Activated naive CD4-positive, alpha-beta T cell (primary cell): ENCODE measurements around the gene RIC8A.

Experiments used
- DNase-seq, 4 experiments: peaks; one replicate each; lab custom pipeline; 2025; lab: John Stamatoyannopoulos, UW

Gene RIC8A

DNA sequence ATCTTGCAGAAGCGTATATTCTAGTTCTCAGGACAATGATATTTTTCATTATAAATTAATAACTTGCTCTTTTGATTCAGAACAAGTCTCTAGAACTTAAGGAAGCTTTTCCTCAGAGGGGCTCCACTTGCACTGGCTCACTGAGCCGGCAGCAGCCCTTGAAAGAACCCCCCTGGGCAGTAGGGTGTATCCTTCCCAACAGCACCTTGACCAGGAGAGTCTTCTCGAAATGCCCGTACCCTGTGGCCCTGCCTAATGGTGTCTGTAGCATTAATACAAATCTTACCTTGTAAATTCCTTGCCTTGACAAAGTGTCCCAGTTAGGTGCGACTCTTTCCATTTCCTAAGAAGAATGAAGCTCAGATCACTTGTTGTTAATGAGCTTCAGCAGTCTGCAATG, 42.8 kb downstream of the RIC8A start:
- DNase-seq = no peak

DNA sequence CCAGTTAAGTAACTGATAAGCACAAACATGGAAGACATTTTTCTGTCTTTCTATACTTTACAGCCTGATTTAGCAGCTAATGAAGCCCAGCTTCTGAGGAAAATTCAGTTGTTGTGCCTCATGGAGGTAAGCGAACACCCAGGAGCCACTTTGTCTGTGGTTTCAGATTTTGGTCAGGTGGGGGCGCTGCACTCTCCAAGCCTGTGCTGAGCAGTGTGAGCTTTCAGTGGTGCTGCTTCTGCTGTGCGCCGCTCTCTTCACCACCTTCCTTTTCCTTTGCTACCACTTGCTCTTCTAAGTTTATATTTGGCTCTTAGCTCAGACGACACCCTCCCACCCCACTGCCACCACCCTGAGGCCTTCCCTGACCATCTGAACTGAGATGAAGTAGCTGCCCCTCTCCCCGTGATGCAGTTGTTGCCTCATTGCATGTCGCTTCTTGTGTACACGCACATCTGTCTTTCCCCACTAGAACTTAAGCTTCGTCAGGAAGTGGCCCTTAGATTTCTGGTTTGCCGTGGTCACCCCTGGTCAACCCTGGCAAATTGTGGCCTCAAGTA, 43.3 kb downstream of the RIC8A start:
- DNase-seq = peak; percentile 46 to 80 (median 69)

DNA sequence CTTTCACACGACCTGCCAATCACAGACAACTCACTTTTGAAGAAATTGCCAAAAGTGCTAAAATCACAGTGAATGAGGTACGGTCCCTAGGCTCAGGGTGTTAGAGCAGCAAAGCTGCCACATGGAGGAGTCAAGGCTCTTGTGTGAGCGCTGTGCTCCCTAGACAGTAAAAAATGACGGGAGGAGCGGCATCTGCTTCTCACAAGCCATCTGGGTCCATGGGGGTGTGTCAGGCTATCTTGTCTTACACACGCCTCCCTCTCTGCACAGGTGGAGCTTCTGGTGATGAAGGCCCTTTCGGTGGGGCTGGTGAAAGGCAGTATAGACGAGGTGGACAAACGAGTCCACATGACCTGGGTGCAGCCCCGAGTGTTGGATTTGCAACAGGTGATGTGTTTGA, 44.0 kb downstream of the RIC8A start:
- no peak for DNase-seq

DNA sequence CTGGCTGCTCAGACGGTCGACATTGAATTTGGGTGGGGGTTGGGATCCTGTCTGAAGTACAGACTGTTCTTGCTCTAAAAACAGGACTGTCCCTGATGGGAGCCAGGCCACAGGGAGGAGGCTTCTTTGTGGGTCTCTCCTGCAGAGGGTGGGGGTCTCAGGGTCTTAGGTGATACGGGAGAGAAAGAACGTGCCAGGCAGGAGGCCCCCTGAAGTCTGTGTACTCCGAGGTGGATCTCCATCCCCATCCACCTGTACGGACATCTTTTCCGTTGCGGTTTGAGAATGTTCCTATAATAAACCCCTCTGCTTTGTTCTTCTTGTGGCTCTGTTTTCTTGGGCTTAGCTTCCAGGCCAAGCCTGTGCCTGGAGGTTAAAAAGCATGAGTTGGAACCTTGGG, 45.2 kb downstream of the RIC8A start:
- no peak for DNase-seq

DNA sequence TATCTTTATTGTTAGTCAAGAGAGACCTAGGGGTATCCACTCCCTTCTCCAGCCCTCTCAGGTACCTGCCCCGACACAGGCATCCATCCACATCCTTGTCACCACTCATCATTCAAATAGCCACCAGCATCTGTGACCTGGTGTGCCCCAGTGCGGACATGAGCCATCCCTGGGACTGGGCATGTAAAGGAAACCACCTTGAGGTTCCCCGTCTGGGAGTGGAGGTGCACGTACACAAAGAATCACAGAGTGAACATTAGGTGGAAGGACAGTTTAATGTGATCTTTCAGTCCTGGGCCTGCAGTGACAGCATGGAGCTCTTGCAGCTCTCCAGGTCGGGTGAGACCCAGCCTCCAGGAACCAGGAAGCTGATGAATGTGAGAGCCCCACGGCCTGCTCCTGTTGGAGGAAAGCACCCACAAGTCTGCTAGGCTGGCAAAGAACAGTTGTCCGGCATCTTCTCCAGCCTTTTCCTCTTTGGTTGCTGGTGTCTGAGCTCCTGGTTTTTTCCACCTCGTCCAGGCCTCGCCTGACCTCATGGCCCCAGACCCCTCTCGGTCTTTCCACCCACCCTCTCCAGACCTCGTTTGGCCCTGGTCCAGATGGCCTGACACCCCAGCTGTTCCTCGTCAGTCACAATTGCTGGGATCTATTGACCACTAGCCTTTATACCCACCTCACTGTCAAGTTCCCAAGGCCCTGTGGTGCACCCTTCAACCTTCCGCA, 45.8 kb downstream of the RIC8A start:
- no peak for DNase-seq

DNA sequence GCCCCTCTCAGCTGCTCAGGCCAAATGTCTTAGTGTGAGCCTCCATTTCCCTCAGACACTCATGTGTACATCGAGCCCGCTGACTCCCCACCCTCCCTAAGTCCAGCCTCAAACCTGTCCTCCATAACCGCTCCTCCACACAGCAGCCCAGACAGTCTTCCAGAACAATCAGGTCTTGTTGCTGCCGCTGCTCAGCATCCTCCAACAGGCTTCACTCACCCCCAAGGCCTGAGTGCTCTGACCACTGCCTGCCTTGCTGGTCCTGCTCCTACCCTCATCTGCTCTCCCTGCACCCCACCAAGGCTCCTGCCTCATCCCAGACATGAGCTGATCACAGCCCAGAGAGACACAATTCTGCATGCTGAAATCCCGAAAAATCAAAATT, 46.4 kb downstream of the RIC8A start:
- no peak for DNase-seq

DNA sequence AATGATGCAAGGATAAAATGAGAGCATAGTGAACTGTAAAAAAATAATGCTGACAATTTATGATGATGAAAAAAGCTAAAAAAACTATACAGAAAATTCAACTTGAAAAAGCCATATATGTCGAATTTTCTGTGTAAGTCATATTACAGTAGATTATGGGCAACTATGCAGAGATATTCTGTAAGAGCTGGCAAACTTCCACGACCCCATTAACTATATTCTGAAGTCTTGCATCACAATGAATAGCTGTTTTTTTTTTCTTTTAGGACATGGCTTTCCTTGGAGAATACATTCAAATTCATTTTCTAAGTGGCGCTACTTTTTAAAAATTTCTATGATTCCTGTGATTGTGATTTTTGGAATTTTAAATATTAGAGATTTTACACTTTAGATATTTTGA, 47.7 kb downstream of the RIC8A start:
- DNase-seq = no peak

DNA sequence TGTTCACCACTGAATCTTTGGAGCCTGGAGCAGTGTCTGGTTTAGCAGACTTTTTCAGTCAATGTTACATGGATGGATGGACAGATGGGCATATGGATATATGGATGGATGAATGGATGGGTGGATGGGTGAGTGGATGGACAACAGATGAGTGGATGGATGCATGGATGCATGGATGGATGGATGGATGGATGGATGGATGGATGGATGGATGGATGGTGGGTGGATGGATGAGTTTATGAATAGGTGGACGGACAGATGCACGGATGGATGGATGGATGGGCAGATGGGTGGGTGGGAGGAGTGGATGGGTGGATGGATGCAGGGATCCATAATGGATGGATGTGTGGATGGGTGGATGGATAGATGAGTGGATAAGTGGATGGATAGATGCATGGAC, 48.3 kb downstream of the RIC8A start:
- no peak for DNase-seq

DNA sequence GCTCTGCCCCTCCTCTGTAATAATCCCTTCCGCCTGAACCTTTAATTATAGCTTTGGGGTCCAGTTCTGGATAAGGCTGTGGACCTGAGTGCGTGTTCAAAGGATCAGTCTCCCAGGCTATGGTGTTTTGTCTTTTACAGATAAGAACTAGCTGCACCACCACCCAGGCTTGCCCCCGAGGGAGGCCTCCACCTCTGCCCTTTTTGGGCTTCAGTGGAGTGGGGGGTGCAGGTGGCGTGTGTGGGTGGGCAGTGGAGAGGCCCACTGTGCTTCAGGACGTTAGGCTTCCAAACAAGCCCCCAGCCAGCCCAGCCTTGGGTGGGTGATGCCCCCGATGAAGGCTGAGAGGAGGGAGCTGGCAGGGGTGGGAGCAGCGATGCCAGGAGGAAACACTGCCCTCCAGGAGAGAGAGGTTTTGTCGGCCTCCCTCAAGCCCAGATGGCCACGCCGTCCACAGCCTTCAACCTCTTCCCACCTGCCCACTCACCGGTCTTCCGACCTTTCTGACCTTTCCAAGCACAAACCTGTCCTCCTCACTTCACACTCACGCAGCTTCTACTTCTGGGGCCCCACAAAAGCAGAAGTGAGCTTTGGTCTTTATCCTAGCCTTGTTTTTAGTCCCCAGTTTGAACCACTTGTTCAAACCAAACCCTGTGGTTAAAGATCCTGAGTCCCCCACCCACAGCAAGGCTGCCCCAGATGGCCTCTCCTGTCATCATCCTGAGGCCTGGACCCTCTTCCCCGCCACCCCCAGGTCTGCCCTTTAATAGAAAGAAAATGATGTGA, 49.6 kb downstream of the RIC8A start:
- DNase-seq = no peak

DNA sequence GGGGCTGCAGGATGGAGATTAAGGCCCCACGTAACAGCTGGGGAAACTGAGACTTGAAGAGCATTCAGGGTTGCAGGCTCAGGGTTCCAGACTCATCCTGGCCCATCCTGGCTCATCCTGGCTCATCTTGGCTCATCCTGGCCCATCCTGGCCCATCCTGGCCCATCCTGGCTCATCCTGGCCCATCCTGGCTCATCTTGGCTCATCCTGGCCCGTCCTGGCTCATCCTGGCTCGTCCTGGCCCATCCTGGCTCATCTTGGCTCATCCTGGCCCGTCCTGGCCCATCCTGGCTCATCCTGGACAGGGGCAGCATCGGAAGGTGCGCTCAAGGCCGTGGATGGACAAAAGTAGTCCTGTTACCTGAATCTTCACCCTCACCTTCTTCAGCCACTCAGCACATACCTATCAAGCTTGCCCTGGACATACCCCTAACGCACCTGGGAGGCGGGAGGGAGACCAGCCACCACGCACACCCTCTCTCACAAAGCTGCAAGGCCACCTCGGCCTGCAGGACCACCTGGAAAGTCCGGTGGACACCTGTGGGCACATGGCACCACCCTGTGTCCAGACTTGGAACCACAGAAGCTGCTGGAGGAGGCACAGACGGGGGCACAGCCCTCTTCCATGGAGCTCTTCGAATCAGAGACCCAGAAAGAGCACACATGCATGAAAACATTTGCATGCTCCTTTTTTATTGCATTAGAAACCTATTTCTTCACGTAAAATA, 50.4 kb downstream of the RIC8A start:
- no peak for DNase-seq

DNA sequence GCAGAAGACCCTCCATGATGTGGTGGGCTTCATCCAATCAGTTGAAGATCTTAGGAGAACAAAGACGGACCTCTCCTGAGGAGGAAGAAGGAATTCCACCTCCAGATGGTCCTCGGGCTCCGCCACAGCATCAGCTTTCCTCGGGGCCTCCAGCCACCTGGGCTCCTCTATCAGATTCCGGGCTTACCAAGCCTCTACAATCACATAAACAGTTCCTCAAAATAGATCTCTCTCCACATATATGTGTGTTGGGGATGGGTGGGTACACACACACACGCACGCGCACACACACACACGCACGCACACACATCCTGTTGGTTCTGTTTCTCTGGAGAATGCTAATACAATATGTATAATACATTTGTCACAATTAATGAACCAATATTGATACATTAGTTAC, 51.9 kb downstream of the RIC8A start:
- no peak for DNase-seq

DNA sequence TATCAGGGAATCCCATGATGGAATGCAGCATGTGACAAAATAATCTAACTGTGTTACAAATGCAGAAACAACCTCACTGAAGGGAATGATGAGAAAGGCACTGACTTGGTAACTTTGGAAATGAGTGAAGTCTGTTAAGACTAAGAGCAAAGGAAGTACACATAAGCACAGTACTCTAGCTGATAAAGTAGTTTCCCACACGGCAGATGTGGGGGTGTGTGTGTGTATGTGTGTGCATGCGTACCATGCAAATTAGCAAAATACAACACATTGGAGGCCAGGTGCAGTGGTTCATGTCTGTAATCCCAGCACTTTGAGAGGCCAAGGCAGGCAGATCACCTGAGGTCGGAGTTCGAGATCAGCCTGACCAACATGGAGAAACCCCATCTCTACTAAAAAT, 54.1 kb downstream of the RIC8A start:
- DNase-seq = no peak
